Choroid plexus epithelial cell (primary cell): ENCODE measurements around the gene APOC1.
A peak's percentile ranks its signal among the peaks of the same experiment; 100 is the strongest.

Experiments used
- DNase-seq: peaks from one replicate; pipeline ENCODE4 v3.0.0-alpha.2; 2010; ENCODE audit warnings: low read depth
- H3K4me3 ChIP-seq: 2 replicates; pipeline ENCODE4 v1.5.1; 2011; ENCODE audit warnings: low read depth, mild to moderate bottlenecking, control low read depth, low read length, moderate library complexity
- CTCF ChIP-seq: conservative IDR thresholded peaks from 2 replicates; pipeline ENCODE4 v1.5.1; 2011; ENCODE audit warnings: low read depth, mild to moderate bottlenecking, control low read depth, inconsistent platforms, low read length, moderate library complexity

APOC1 gene

DNA sequence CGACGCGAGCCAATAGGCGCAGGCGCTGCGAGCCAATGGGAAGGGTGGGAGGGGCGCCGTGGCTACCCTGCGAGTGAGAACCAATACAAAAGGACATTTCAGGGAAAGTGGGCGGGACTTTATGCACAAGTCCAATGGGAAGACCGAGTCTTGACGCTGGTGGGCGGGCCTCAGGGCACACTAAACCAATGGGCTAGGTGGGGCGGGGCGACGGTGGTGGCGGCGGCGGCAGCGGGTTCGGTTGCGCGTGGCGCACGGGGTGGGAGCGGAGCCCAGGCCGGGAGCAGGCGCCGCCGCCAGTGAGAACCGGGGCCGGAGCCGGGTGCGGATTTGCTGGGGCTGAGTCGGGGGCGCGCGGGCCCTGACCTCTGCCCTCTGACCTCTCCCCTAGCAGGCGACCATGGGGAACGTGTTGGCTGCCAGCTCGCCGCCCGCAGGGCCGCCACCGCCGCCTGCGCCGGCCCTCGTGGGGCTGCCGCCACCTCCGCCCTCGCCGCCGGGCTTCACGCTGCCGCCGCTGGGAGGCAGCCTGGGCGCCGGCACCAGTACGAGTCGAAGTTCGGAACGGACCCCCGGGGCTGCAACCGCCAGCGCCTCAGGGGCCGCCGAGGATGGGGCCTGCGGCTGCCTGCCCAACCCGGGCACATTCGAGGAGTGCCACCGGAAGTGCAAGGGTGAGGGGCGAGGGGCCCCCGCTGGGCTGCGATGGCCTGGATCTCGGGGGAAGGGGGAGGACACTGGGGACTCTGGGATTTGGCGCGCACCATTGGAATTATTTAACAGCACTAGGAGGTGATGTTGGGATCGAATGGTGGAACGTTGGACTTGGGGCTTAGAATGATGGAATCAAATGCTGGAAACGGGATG lies 23.2 kb upstream of the APOC1 start, which contains the start of gene TOMM40:
Gene TOMM40 (plus strand): TSS at position 239 of the 867 bp plus-strand sequence. CDS start 162 bp downstream, at position 401.
- peak within 1 kb of the TSS; percentile 79 for H3K4me3 ChIP-seq
- DNase-seq, result no peak
- TF ChIP-seq CTCF, result no peak

DNA sequence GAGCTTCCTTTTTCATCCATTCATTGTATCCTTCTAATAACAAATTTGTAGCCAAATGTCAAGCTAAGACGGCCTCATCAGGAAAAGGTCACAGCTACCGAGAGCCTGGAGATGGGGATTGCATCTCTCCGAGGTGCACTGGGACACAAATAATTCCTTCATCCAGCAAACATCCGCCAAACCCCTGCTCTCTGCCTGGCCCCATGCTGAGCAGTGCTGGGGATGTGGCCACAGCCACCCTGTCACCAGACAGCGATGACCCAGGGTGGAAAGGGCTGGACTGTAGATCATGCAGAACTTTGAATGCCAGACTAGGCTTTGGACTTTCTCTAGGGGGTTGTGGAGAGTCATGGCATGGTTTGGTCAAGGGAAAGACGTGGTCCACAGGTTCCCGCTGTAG lies 21.5 kb upstream of the APOC1 start:
- H3K4me3 ChIP-seq, result no peak overlapping the region

DNA sequence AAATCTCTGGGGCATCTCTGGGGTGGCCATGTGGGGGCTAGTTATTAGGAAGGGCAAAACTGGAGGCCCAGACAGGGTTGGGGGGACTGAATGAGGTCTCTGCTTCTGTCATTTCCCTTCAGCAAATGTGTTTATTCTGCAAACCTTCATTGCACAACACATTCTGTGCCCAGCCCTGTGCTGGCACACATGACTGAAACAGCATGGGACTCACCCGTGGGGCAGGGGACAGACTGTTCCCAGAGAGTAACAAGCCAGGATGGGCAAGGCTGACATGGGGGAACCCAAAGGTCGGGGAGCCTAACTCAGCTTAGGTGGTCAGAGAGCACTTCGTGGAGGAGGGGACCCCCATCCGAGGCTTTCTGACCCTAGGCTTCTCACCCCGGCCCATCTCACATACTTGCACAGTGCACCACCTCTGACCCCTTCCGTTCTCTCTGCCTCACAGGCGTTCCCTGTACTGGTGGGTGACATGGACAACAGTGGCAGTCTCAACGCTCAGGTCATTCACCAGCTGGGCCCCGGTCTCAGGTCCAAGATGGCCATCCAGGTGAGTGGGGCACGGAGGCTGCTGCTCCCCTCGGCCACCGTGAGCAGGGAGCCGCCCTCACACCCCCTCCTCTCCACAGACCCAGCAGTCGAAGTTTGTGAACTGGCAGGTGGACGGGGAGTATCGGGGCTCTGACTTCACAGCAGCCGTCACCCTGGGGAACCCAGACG lies 20.9 kb upstream of the APOC1 start:
- no peak overlapping the region for H3K4me3 ChIP-seq
- no peak for TF ChIP-seq CTCF
- DNase-seq, result no peak

More for the DNA sequence above, 21.5 kb upstream of the APOC1 start:
- TF ChIP-seq CTCF, result no peak
- DNase-seq, result no peak

DNA sequence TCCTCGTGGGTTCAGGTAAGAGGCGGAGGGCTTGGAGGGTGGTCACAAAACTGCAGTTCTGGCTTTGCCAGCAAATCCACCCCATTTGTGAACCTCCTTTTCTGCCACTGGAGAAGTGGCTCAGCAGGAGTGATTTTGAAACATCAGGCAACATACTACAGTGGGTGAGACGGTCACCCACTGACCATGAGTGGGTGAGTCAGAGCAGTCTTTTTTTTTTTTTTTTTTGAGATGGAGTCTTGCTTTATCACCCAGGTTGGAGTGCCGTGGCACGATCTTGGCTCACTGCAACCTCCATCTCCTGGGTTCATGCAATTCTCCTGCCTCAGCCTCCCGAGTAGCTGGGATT lies 20.4 kb upstream of the APOC1 start:
- DNase-seq, result no peak
- TF ChIP-seq CTCF, result no peak

GRCh38 chr19:44894946-44895345 lies 19.5 kb upstream of the APOC1 start:
- DNase-seq, result no peak
- TF ChIP-seq CTCF, result no peak
- no peak overlapping the region for H3K4me3 ChIP-seq

More for the DNA sequence above, 20.4 kb upstream of the APOC1 start:
- no peak overlapping the region for H3K4me3 ChIP-seq

DNA sequence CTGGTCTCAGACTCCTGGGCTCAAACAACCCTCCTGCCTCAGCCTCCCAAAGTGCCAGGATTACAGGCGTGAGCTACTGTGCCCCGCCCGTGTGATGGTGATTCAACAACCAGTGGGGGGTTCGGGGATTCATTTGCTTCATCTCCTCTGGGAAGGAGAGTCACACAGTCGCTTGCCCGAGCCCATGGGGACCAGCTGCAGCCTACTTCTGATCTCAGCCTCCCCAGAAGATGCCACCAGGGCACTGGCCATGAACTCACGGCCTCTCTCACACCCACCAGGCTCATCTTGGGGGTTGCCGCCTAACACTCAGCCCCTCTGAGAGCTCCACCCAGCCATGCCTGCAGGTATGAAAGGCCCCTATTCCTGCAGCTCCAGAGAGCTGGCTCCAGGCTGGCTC lies 16.6 kb upstream of the APOC1 start:
- no peak for TF ChIP-seq CTCF
- no peak for DNase-seq
- H3K4me3 ChIP-seq, result no peak overlapping the region
